H1 (cell line): Measurements from ENCODE around the gene IFT80. TPM values are rescaled to one million over a fixed set of nuclear protein-coding genes. Genes with fewer than 3 reads are reported as not detected.

Experiments
- SUZ12 ChIP-seq: fragments of 200-600 bp; sonication (generic); IDR thresholded peaks from 2 replicates; pipeline ENCODE4 v1.6.1; 2012; ENCODE audit warnings: mild to moderate bottlenecking, inconsistent platforms, low read length, moderate library complexity, mixed read lengths
- polyA plus RNA-seq, 7 experiments: library from polyadenylated mRNA; depleted of rRNA in 3 of 7; stranded (reverse) in 5 of 7; unstranded in 2 of 7; fragments of >200 nt in 5 of 7; fragments of 200-250 nt in 2 of 7; gene quantifications; 1 replicate in 5 of 7; 2 replicates in 1 of 7; 4 replicates in 1 of 7; pipeline versions ENCODE4 v1.2.1 to v1.2.3, GENCODE V29; 2011 to 2013; ENCODE audit warnings: missing spikeins in 2 of 7, mixed read lengths in 2 of 7
- total RNA-seq: library from RNA; stranded (reverse); fragmentation: NEBNext Ultra II Directional; extraction: Animal tissue kit (Norgen Biotek cat#: 25700); gene quantifications from 2 replicates; pipeline ENCODE4 v1.2.1, GENCODE V29; 2021

IFT80 gene
- total and polyA plus RNA-seq, 2 of the 8 experiments (the other 6 are each of a cell fraction or from before 2014, with no cell fraction given) = 7.2 to 25.9 TPM

- no peak for TF ChIP-seq SUZ12
These were observed 86.9 kb downstream of the IFT80 start (continued) for GRCh38 chr3:160312014-160312624.
